Lower leg skin (tissue), 4 donors: ENCODE data around the gene UNC5C. TPM values are rescaled to one million over a fixed set of nuclear protein-coding genes. Genes with fewer than 3 reads are reported as not detected.

ENCODE experiments used
- DNase-seq, 2 donors: peaks; one replicate each; pipeline ENCODE4 v3.0.0-alpha.2; 2019; ENCODE audit warnings: low spot score in 2 of 2
- H3K4me3 ChIP-seq: fragments of 200-600 bp; sonication (generic); 2 replicates; pipeline ENCODE4 v1.5.1; 2017; ENCODE audit warnings: mild to moderate bottlenecking, low read depth; ENCODE audit not compliant: poor library complexity, severe bottlenecking
- POLR2A ChIP-seq, 2 donors: fragments of 450-650 bp; IDR thresholded peaks; one replicate each; pipeline ENCODE4 v1.6.1; 2016 to 2017; ENCODE audit warnings: antibody characterized with exemption in 2 of 2, mild to moderate bottlenecking in 1 of 2, moderate library complexity in 1 of 2
- WGBS, 2 donors: methylation state at CpG; one replicate each; pipeline ENCODE4 v1.1.5; 2018; 5-methylcytosine and 5-hydroxymethylcytosine counted together
- intact Hi-C: fragments of 100-400 bp; cut with DNase I; formaldehyde crosslinking; loops from one replicate; pipeline ENCODE4 v1.15.0; 2023; ENCODE audit warnings: low total_unique reads
- total RNA-seq, 4 donors: library from RNA; depleted of rRNA; stranded (reverse); fragments of >200 nt; gene quantifications; one replicate each; pipeline ENCODE4 v1.1.0, GENCODE V29; 2016
- TF ChIP-seq, protein P1 (sequence below), 3 donors: fragments of 450-650 bp; IDR thresholded peaks; one replicate each; pipeline ENCODE4 v1.5.1; 2016; ENCODE audit warnings: antibody characterized with exemption in 3 of 3, mild to moderate bottlenecking in 3 of 3, moderate library complexity in 2 of 3

The UNC5C gene
- total RNA-seq, 4 donors from 2014 or later, result 0.34 to 1.8 (median 1.2) TPM

- intact Hi-C loops, result no loop called here
- WGBS, 2 donors, result 83 to 85% methylated on average over 4 of the region's 4 CpGs
- TF ChIP-seq, protein P1, sequence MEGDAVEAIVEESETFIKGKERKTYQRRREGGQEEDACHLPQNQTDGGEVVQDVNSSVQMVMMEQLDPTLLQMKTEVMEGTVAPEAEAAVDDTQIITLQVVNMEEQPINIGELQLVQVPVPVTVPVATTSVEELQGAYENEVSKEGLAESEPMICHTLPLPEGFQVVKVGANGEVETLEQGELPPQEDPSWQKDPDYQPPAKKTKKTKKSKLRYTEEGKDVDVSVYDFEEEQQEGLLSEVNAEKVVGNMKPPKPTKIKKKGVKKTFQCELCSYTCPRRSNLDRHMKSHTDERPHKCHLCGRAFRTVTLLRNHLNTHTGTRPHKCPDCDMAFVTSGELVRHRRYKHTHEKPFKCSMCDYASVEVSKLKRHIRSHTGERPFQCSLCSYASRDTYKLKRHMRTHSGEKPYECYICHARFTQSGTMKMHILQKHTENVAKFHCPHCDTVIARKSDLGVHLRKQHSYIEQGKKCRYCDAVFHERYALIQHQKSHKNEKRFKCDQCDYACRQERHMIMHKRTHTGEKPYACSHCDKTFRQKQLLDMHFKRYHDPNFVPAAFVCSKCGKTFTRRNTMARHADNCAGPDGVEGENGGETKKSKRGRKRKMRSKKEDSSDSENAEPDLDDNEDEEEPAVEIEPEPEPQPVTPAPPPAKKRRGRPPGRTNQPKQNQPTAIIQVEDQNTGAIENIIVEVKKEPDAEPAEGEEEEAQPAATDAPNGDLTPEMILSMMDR (IDR thresholded peaks at IDR 0.05), result no peak
- TF ChIP-seq POLR2A (IDR thresholded peaks at IDR 0.05), result no peak
- no peak for DNase-seq
- no peak overlapping the region for H3K4me3 ChIP-seq
These were observed 389.4 kb downstream of the UNC5C start for GRCh38 chr4:95159384-95159783.

DNA sequence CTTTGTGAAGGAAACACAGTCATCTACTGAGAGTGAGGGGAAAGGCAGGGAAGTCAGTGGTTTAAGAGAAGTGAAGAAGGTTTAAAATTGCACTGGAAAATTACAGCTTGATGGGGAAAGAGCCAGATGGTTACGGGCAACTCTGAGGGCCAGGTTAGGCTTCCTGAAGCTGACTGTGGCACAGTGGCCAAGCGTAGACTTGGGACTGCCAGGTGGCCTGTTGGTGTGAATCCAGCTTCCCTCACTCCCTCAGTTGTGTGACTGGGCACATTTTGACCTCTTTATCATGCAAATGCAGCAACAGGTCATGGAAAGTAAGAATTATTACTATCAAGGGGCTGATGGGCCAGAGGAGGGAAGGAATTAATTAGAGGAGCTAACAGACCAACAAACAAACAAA, 390.1 kb downstream of the UNC5C start:
- no peak for DNase-seq
- 89 to 96% methylated on average over 2 of the region's 2 CpGs for WGBS, 2 donors
- no peak for TF ChIP-seq POLR2A (IDR thresholded peaks at IDR 0.05)
- TF ChIP-seq, protein P1 (IDR thresholded peaks at IDR 0.05), result no peak
- intact Hi-C loops, result no loop called here
- H3K4me3 ChIP-seq, result no peak overlapping the region

GRCh38 chr4:95158045-95158444, 390.7 kb downstream of the UNC5C start:
- 90 to 92% methylated on average over 2 of the region's 2 CpGs for WGBS, 2 donors
- intact Hi-C loops, result no loop called here
- TF ChIP-seq, protein P1 (IDR thresholded peaks at IDR 0.05), result no peak
- no peak for TF ChIP-seq POLR2A (IDR thresholded peaks at IDR 0.05)
- H3K4me3 ChIP-seq, result no peak overlapping the region
- no peak for DNase-seq

- intact Hi-C loops, result no loop called here
- TF ChIP-seq, protein P1 (IDR thresholded peaks at IDR 0.05), result no peak
- no peak for DNase-seq
- no peak overlapping the region for H3K4me3 ChIP-seq
These were observed 391.2 kb downstream of the UNC5C start for GRCh38 chr4:95157596-95157995.

DNA sequence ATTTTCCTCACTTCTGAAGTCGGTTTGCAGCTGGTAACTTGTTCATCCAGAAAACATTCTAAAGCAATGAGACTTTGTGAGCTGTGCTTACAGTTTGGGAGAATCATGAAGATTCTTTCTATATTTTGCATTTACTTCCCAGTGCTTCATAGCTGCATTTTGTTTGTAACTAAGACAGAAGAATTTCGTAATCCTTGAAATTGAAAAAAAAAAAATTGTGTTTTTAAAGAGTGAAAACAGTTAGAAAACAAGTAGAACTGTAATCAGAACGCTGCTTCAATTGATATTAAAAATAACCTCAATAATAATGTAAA, 392.4 kb downstream of the UNC5C start:
- H3K4me3 ChIP-seq, result no peak overlapping the region
- intact Hi-C loops, result no loop called here
- DNase-seq, result no peak
- WGBS, 2 donors, result 24 to 26% methylated on average over 3 of the region's 3 CpGs
- TF ChIP-seq POLR2A (IDR thresholded peaks at IDR 0.05), result no peak
- TF ChIP-seq, protein P1 (IDR thresholded peaks at IDR 0.05), result no peak

- no peak for TF ChIP-seq POLR2A (IDR thresholded peaks at IDR 0.05)
- no peak overlapping the region for H3K4me3 ChIP-seq
- 71 to 75% methylated on average over 2 of the region's 2 CpGs for WGBS, 2 donors
- intact Hi-C loops, result no loop called here
- DNase-seq, result no peak
These were observed 392.9 kb downstream of the UNC5C start for GRCh38 chr4:95155759-95156451.
